NCI-H510A treated with DMSO at 0.1 percent for 48 hours (cell line): ENCODE data around the gene ZC3H8.

Experiments used
- DNase-seq: peaks from one replicate; lab custom pipeline; 2025; lab: John Stamatoyannopoulos, UW

Gene ZC3H8

GRCh38 chr2:112195167-112195766 lies 59.6 kb downstream of the ZC3H8 start:
- peak; percentile 53 for DNase-seq

- DNase-seq = no peak
These were observed 60.4 kb downstream of the ZC3H8 start for GRCh38 chr2:112194482-112194881.

GRCh38 chr2:112194028-112194427 lies 60.8 kb downstream of the ZC3H8 start:
- DNase-seq = no peak

- no peak for DNase-seq
These were observed 65.8 kb downstream of the ZC3H8 start for GRCh38 chr2:112189001-112189556.

- no peak for DNase-seq
These were observed 66.8 kb downstream of the ZC3H8 start for GRCh38 chr2:112187805-112188596.

- no peak for DNase-seq
These were observed 67.7 kb downstream of the ZC3H8 start for GRCh38 chr2:112187046-112187715.

GRCh38 chr2:112185131-112185530 lies 69.7 kb downstream of the ZC3H8 start:
- no peak for DNase-seq

- no peak for DNase-seq
These were observed 70.7 kb downstream of the ZC3H8 start for GRCh38 chr2:112184121-112184520.

- DNase-seq = no peak
These were observed 71.4 kb downstream of the ZC3H8 start for GRCh38 chr2:112183327-112184025.

- DNase-seq = peak; percentile 95
These were observed 72.2 kb downstream of the ZC3H8 start for GRCh38 chr2:112182581-112183034.

- peak; percentile 78 for DNase-seq
These were observed 73.1 kb downstream of the ZC3H8 start for GRCh38 chr2:112181571-112182290.

- DNase-seq = no peak
These were observed 78.8 kb downstream of the ZC3H8 start for GRCh38 chr2:112175958-112176573.

GRCh38 chr2:112175333-112175732 lies 79.5 kb downstream of the ZC3H8 start:
- no peak for DNase-seq

- DNase-seq = no peak
These were observed 80.5 kb downstream of the ZC3H8 start for GRCh38 chr2:112174383-112174782.

GRCh38 chr2:112173646-112174319 lies 81.1 kb downstream of the ZC3H8 start:
- peak; percentile 10 for DNase-seq

- DNase-seq = no peak
These were observed 84.3 kb downstream of the ZC3H8 start for GRCh38 chr2:112170495-112170894.

- DNase-seq = no peak
These were observed 86.3 kb downstream of the ZC3H8 start for GRCh38 chr2:112168422-112169124.

GRCh38 chr2:112166806-112167499 lies 87.9 kb downstream of the ZC3H8 start:
- DNase-seq = no peak

- DNase-seq = no peak
These were observed 89.5 kb downstream of the ZC3H8 start for GRCh38 chr2:112165296-112165695.
